Stomach (tissue), 9 donors: Measurements from ENCODE around the gene COLGALT1. TPM values are rescaled to one million over a fixed set of nuclear protein-coding genes. Genes with fewer than 3 reads are reported as not detected.
"Not testable (repeated sequence)": the region's sequence is repeated elsewhere in the genome, so short reads cannot be mapped to it uniquely, and the experiment has no call there.

Experiments
- DNase-seq, 2 donors: peaks; one replicate each; pipeline versions ENCODE4 v3.0.0 to v3.0.0-alpha.2; 2013 to 2019
- H3K27ac ChIP-seq, 5 donors: fragments of 200-600 bp in 4 of 5; sonication (generic) in 4 of 5; one replicate each; pipeline ENCODE4 v1.5.1; 2013 to 2019; ENCODE audit warnings: mild to moderate bottlenecking in 1 of 5, moderate library complexity in 1 of 5
- H3K27me3 ChIP-seq, 3 donors: fragments of 200-600 bp; sonication (generic); one replicate each; pipeline ENCODE4 v1.5.1; 2017 to 2019; ENCODE audit warnings: mixed run types in 1 of 3
- H3K36me3 ChIP-seq, 4 donors: fragments of 200-600 bp; sonication (generic); 1 replicate in 3 of 4; 2 replicates in 1 of 4; pipeline ENCODE4 v1.5.1; 2016 to 2019
- H3K4me1 ChIP-seq, 4 donors: fragments of 200-600 bp; sonication (generic); one replicate each; pipeline ENCODE4 v1.5.1; 2016 to 2019
- H3K4me3 ChIP-seq, 4 donors: fragments of 200-600 bp; sonication (generic) in 3 of 4; one replicate each; pipeline ENCODE4 v1.5.1; 2016 to 2019; ENCODE audit warnings: mild to moderate bottlenecking in 1 of 4
- H3K9me3 ChIP-seq, 4 donors: fragments of 200-600 bp; sonication (generic); one replicate each; pipeline ENCODE4 v1.5.1; 2016 to 2019
- EP300 ChIP-seq: sonication (generic); formaldehyde crosslinking; IDR thresholded peaks from one replicate; pipeline ENCODE4 v1.6.1; 2017; ENCODE audit warnings: antibody characterized with exemption
- POLR2A ChIP-seq, 4 donors: fragments of 450-650 bp; IDR thresholded peaks; one replicate each; pipeline ENCODE4 v1.6.1; 2016; ENCODE audit warnings: antibody characterized with exemption in 4 of 4, control low read depth in 2 of 4, mild to moderate bottlenecking in 1 of 4, moderate library complexity in 1 of 4
- POLR2AphosphoS5 ChIP-seq, 3 donors: sonication (generic); formaldehyde crosslinking; IDR thresholded peaks; one replicate each; pipeline ENCODE4 v1.6.1; 2016; ENCODE audit warnings: antibody characterized with exemption in 3 of 3
- WGBS, 5 donors: extraction: QIAGEN DNeasy Blood & Tissue Kit in 3 of 5; methylation state at CpG; one replicate each; pipeline versions ENCODE4 v1.1.5 to v1.1.7; 2013 to 2018; 5-methylcytosine and 5-hydroxymethylcytosine counted together
- intact Hi-C: fragments of 100-400 bp; cut with DNase I; formaldehyde crosslinking; loops from one replicate; pipeline ENCODE4 v1.15.1; 2023; ENCODE audit warnings: low total_unique reads
- polyA plus RNA-seq, 3 donors: library from polyadenylated mRNA; stranded (reverse); fragments of 200-250 nt; gene quantifications; one replicate each; pipeline ENCODE4 v1.2.3, GENCODE V29; 2013
- total RNA-seq, 5 donors: library from RNA; depleted of rRNA; stranded (reverse); fragments of >200 nt; gene quantifications; one replicate each; pipeline versions ENCODE4 v1.1.0 to v1.2.3, GENCODE V29; 2014 to 2016
- TF ChIP-seq, protein P1 (sequence below), 7 experiments: fragments of 450-650 bp in 4 of 7; fragments of 200-600 bp in 3 of 7; sonication (generic) in 3 of 7; IDR thresholded peaks; one replicate each; pipeline ENCODE4 v1.5.1; 2016 to 2019; ENCODE audit warnings: antibody characterized with exemption in 7 of 7, control low read depth in 2 of 7, mild to moderate bottlenecking in 1 of 7
- donor health status: healthy with polysubstance abuse.
- donor health status: Bipolar disorder and iron deficiency.
- donor health status: healthy.

Gene COLGALT1
- total and polyA plus RNA-seq, 8 donors = 15.1 to 273 (median 36.7) TPM

- Histone ChIP-seq H3K9me3 (no peaks in the 10 kb centered on the region), H3K27me3 (no peaks in the 10 kb centered on the region), H3K4me3 (no peak overlapping the region), H3K4me1 (peaks cover 0 to 6% (median 0%) of the 10 kb centered on the region in 4 donors), H3K27ac (no peak overlapping the region), H3K36me3 (peaks cover 22 to 40% (median 40%) of the 10 kb centered on the region in 4 donors)
- TF ChIP-seq POLR2A (IDR thresholded peaks at IDR 0.05) = no peak
- TF ChIP-seq POLR2AphosphoS5 (IDR thresholded peaks at IDR 0.05) = no peak
- TF ChIP-seq, protein P1, sequence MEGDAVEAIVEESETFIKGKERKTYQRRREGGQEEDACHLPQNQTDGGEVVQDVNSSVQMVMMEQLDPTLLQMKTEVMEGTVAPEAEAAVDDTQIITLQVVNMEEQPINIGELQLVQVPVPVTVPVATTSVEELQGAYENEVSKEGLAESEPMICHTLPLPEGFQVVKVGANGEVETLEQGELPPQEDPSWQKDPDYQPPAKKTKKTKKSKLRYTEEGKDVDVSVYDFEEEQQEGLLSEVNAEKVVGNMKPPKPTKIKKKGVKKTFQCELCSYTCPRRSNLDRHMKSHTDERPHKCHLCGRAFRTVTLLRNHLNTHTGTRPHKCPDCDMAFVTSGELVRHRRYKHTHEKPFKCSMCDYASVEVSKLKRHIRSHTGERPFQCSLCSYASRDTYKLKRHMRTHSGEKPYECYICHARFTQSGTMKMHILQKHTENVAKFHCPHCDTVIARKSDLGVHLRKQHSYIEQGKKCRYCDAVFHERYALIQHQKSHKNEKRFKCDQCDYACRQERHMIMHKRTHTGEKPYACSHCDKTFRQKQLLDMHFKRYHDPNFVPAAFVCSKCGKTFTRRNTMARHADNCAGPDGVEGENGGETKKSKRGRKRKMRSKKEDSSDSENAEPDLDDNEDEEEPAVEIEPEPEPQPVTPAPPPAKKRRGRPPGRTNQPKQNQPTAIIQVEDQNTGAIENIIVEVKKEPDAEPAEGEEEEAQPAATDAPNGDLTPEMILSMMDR (IDR thresholded peaks at IDR 0.05) = no peak
- no peak for TF ChIP-seq EP300
- 71 to 82% (median 75%) methylated on average over 3 of the region's 3 CpGs for WGBS, 5 donors
- intact Hi-C loops = no loop called here
- DNase-seq = no peak
These were observed 28.7 kb downstream of the COLGALT1 start for GRCh38 chr19:17584132-17584531.

DNA sequence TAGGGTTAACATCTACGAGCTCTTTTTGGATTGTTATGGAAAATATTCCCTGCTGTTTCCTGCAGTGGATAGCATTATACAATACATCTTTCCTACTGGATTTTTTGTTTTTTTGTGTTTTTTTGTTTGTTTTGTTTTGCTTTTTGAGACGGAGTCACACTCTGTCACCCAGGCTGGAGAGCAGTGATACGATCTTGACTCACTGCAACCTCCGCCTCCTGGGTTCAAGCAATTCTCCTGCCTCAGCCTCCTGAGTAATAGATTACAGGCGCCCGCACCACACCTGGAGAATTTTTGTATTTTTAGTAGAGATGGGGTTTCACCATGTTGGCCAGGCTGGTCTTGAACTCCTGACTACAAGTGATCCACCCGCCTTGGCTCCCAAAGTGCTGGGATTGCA is 29.9 kb downstream of the COLGALT1 start:
- intact Hi-C loops, H3K27ac ChIP-seq, H3K4me1 ChIP-seq, H3K4me3 ChIP-seq, H3K9me3 ChIP-seq, DNase-seq: not testable (repeated sequence)
- WGBS, 5 donors = 54 to 70% (median 68%) methylated on average over 7 of the region's 7 CpGs
- peaks cover 18 to 29% (median 27%) of the 10 kb centered on the region in 4 donors for H3K36me3 ChIP-seq
- H3K27me3 ChIP-seq = peaks cover 0 to 12% (median 0%) of the 10 kb centered on the region in 3 donors

DNA sequence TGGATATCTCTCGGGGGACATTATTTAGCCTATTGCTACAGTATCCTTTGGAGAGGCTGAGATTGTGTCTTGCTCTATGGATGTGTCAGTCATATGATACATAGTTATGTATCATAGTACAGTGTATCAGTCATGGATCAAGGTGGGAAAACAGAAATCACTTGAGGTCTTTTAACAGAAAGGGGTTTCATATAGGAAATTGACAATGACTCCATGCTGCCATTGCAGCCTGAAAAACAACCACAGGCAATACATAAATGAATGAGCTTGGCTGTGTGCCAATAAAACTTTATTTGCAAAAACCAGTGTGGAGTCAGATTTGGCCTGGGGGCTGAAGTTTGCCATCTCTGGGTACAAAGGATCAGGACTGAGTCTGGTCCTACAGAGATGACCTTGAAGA is 35.4 kb downstream of the COLGALT1 start:
- intact Hi-C loops = no loop called here
- 0 to 95% (median 52%) methylated on average over 1 of the region's 1 CpG for WGBS, 5 donors
- no peak for DNase-seq
- no peak overlapping the region for H3K4me3 ChIP-seq
- H3K27me3 ChIP-seq = peaks cover 0 to 41% (median 0%) of the 10 kb centered on the region in 3 donors
- no peaks in the 10 kb centered on the region for H3K9me3 ChIP-seq
- H3K27ac ChIP-seq = no peak overlapping the region
- no peaks in the 10 kb centered on the region for H3K36me3 ChIP-seq
- H3K4me1 ChIP-seq = no peaks in the 10 kb centered on the region
- TF ChIP-seq EP300 (no peak), POLR2AphosphoS5 (IDR thresholded peaks at IDR 0.05) (no peak), POLR2A (IDR thresholded peaks at IDR 0.05) (no peak)
- TF ChIP-seq, protein P1 (IDR thresholded peaks at IDR 0.05) = no peak

DNA sequence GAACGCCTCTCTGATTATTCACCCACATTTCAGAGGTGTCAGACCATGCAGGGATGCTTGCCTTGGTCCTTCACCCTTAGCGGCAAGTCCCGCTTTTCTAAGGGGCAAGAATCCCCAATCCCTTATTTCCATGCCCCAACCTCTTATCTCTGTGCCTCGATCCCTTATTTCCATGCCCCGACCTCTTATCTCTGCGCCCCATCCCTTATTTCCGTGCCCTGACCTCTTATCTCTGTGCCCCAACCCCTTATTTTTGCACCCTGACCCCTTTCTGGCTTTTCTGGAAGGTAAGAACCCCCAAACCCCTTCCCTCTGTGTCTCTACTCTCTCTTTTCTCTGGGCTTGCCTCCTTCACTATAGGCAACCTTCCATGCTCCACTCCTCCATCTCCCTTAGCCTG is 38.8 kb downstream of the COLGALT1 start:
- 67 to 78% (median 70%) methylated on average over 7 of the region's 7 CpGs for whole genome bisulfite sequencing, 5 donors
- not testable (repeated sequence) for H3K9me3 ChIP-seq

DNA sequence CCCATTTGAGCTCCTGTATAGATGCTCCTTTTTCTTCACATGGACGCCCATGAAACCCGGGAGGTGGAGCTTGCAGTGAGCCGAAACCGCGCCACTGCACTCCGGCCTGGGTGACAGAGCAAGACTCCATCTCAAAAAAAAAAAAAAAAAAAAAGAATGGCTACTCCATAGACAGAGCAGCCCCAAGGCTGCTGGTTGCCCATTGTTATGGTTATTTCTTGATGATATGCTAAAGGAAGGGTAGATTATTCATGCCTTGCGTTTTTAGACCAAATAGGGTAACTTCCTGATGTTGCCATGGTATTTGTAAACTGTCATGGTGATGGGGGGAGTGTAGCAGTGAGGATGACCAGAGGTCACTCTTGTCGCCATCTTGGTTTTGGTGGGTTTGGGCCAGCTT is 42.6 kb downstream of the COLGALT1 start:
- intact Hi-C loops, H3K9me3 ChIP-seq, H3K36me3 ChIP-seq, H3K27ac ChIP-seq, DNase-seq, H3K4me1 ChIP-seq, H3K4me3 ChIP-seq: not testable (repeated sequence)
- H3K27me3 ChIP-seq = peaks cover 0 to 39% (median 9%) of the 10 kb centered on the region in 3 donors
- 80 to 88% (median 83%) methylated on average over 8 of the region's 8 CpGs for WGBS, 5 donors

More for the DNA sequence above, 38.8 kb downstream of the COLGALT1 start:
- H3K4me3 ChIP-seq, H3K36me3 ChIP-seq, intact Hi-C loops, H3K4me1 ChIP-seq, DNase-seq, H3K27ac ChIP-seq: not testable (repeated sequence)
- H3K27me3 ChIP-seq = peaks cover 0 to 40% (median 0%) of the 10 kb centered on the region in 3 donors

GRCh38 chr19:17598953-17599352 is 43.5 kb downstream of the COLGALT1 start:
- intact Hi-C loops = no loop called here
- no peaks in the 10 kb centered on the region for H3K4me1 ChIP-seq
- H3K27me3 ChIP-seq = peaks cover 0 to 45% (median 15%) of the 10 kb centered on the region in 3 donors
- 78 to 85% (median 81%) methylated on average over 9 of the region's 9 CpGs for WGBS, 5 donors
- H3K4me3 ChIP-seq = no peak overlapping the region
- H3K9me3 ChIP-seq = no peaks in the 10 kb centered on the region
- DNase-seq = no peak
- TF ChIP-seq POLR2AphosphoS5 (IDR thresholded peaks at IDR 0.05) (no peak), POLR2A (IDR thresholded peaks at IDR 0.05) (no peak), EP300 (no peak)
- TF ChIP-seq, protein P1 (IDR thresholded peaks at IDR 0.05) = no peak
- no peaks in the 10 kb centered on the region for H3K36me3 ChIP-seq
- no peak overlapping the region for H3K27ac ChIP-seq
